Ramos (cell line): Measurements from ENCODE around the gene MT1X.
"Not testable (repeated sequence)": the region's sequence is repeated elsewhere in the genome, so short reads cannot be mapped to it uniquely, and the experiment has no call there.

Source experiments
- in situ Hi-C: fragments of 300-500 bp; cut with MboI; formaldehyde crosslinking; loops from one replicate; pipeline ENCODE4 v1.14.3; 2022; ENCODE audit warnings: low sequenced_read_pairs; ENCODE audit not compliant: unreplicated experiment

Gene MT1X

DNA sequence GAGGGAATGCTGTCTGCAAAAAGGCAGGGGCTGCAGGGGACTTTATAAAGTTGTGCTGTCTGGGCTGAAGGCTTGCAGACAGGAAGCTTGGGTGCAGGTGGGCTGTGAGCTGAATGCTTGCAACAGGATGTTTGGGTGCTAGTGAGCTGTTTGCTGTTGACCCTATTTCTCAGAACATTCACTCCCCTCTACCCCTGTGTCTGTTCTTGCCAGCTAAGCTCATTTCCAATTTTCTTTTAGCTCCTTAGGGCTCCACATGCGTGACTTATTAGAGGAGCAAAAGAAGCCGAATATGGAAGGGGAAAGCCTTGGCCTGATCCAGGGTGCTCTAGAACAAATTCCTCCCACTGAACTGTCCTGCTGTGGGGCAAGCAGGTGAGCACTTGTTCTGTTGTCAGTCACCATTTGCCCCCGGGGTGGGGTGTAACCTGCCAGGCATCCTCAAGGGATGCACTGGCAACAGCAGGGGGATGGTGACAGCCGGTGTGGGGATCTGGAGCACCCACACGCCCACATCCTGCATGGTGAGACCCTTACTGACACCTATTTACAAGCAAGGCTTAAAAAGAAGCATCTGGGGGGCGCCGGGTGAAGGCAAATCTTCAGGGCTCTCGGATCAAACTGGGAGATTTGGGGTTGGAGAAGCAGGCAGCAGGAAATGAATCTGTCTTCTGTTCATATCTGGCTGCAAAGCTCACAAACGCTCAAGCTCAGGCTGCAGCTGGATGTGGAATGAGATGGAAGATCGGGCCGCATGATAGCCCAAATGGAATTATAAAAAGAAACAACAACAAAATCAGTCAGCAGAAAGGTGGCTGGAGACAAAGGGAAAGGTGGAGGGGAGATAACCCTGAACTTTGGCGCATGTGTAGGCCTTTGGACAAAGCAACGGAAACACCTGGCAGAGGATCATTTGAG, 26.5 kb downstream of the MT1X start:
- in situ Hi-C loops, result loop anchor here (10.0 kb wide), 2 partner anchors 134 to 764 kb away; no protein-coding TSS in a partner anchor

DNA sequence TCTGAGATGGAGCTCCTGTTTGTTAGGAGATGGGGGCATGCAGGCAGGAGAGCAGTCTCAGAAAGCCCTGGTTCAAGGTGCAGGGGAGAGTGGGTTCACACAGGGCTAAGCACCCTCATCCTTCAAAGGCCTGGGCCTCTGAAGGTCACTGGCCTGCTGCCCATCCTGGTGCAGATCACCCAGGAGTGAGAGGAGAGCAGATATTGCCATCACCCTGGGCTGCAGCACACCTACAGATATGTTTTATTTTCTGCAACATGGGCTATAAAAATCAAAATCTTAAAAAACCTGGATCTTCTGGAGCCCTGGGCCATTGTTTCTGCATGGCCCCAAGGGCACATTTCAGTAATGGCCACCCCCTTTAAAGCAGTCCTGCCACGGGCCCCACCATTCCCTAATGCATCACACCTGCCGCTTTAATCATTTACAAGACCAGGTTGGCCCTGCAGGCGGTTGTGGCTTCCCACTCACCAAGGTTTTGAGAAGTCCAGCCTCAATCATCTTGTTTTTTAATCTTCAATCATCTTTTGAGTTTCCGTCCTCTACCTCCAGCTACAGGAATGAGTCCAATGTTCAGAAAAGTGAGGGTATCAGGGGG, 27.3 kb downstream of the MT1X start:
- in situ Hi-C loops, result loop anchor here (10.0 kb wide), 2 partner anchors 135 to 765 kb away; no protein-coding TSS in a partner anchor

DNA sequence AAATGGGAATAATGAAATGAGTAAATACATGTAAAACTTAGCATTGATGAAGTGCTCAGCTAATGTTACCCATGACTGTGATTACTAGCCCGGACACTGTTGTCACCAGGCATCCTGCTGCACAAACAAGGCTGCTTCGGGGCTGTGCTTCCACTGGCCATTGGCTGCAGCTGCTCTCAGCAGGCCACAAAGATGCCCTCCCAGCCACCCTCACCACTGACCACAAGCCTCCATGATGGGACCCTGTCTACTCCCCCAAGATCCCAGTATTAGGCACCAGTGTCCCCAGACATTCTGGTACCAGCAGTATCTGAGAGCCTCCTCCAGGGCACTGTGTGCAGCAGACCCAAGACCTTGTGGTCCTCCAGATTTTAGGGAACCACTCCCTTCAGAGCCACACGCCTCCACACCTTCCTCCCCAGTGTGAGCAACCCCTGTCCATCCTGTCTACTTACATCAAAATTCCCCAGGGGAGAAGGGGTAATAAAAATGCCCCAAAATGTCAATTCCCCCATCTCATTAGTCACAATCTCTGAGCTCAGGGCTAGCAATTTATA, 28.0 kb downstream of the MT1X start:
- in situ Hi-C loops, result no loop called here

DNA sequence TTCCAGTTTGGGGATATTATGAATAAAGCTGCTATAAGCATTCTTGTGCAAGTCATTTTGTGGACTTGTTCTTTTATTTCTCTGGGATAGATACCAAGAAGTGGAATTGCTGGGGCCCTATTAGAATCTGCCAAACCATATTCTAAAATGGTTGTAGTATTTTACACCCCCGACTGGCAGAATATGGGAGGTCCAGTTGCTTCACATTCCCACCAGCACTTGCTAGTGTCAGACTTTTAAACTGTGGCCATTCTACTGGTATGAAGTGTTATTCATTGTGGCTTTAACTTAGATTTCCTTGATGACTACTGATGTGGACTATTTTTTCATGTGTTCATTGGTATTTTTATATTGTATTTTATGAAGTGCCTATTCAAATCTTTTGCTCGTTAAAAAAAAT, 29.6 kb downstream of the MT1X start:
- in situ Hi-C loops, result no loop called here

DNA sequence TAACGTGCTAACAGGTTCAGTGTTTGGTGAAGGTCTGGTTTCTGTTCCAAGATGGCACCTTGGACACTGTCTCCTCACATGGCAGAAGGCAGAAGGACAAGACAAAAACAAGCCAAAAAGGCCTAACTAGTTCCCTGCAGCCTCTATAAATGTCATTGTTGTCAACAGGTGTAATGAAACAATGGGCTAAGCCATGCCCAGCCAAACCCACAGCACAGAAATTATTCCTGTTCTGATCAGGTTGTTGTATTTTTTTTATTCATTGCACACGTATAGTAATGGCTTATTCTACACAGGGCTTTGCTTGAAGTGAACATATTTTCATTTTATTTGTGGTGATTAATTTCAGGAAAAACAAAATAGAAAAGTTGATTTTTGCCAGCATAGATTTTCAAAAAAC, 31.5 kb downstream of the MT1X start:
- in situ Hi-C loops, result no loop called here

DNA sequence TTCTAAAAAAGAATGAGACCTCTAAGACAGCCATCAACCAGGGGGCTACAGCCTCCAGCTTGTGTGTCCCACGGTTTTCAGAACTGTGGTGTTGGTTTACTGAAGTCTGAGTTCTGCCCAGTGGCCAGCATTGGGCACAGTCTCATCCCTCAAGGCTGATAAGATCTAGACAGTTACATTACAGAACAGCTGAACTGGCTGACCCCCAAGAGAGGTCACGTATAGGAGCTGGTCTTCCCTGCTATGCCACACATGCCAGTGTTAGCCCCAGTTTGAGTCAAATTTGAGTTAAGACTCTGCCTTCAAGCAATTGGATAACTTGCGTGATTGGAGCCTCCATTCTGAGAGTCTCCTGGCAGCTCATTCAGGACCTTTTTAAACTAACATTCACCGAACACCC, 32.9 kb downstream of the MT1X start:
- in situ Hi-C loops, result no loop called here

DNA sequence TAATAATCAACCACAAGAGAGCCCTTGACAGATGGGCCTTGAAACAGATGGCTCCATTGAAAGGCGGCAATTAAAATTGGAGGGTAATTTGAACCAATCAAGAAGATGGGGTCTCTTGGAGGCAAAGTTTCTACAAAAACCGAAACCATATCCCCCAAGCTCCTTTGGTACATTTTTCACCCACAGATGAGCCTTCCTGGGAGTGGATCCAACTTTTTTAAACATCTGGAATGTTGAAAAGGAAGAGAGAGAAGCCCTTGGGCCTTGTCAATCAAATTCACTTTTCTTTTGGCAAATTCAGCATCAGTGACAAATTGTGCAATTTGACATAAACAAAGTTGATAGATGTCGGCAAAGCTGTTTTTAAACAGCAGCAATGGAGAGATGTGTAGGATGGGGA, 34.5 kb downstream of the MT1X start:
- in situ Hi-C loops, result no loop called here

DNA sequence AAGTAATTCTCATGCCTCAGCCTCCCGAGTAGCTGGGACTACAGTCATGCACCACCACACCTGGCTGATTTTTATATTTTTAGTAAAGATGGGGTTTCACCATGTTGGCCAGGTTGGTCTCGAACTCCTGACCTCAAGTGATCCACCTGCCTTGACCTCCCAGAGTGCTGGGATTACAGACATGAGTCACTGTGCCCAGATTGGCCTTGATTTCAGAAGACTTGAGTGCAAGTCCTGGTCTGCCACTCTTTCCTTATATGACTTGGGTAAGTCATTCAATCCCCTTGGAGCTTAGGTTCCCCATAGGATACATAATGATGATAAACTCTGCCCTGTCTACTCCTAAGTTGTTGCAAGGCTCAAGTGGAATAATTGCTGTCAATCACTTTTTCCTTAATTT, 35.3 kb downstream of the MT1X start:
- in situ Hi-C loops, result not testable (repeated sequence)

DNA sequence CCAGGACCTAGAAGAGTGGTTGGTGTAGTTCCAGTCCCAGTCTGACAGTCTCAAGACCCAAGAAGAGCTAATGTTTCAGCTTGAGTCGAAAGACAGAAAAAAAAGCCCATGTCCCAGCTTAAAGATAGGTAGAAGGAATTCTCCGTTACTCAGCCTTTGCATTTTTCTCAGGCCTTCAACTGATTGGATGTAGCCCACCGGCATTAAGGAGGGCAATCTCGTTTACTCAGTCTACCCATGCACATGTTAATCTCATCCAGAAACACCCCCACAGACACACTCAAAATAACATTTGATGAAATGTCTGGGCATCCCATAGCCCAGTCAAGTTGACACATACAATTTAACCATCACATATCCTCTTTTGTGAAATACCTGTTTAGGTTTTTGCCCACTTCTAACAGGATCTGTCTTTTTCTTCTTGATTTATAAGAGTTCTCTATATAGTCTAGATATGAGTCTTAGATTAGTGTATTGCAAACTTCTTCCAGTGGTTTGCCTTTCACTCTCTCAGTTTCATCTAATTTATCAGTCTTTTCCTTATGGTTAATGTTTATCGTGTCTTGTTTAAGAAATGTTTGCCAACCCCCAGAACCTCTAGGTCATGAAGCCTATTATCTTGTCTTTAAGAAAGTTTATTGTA, 40.1 kb downstream of the MT1X start:
- in situ Hi-C loops, result no loop called here

DNA sequence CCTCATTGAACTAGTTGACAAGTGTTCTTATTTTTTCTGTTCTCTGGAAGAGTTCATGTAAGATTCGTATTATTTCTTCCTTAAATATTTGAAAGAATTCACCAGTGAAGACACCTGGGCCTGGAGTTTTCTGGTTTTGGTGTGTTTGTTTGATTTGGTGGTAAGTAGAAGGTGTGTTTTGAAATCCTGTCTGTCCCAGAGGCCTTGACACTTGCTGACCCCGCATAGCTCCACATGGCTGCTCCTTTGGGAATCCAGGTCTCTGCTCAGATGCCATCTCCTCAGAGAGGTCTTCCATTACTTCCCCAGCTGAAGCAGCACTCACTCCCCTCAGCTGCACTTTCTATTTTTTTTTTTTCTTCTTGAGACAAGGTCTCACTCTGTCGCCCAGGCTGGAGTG, 41.9 kb downstream of the MT1X start:
- in situ Hi-C loops, result no loop called here

DNA sequence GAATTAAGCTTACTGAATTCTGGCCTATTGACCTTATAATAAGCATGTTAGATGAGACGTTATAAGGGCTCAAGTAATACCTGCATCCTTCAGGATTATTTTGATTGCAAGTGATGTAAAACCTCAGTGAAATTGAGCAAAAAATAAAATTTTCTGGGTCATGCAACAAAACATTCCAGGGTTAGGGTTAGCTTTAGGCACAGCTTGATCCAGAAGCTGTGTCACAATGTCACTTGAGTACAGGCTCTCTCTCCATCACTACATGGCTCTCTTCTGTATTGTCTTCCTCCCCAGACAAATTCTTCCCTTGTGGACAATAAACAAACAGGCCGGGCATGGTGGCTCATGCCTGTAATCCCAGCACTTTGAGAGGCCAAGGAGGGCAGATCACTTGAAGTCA, 44.0 kb downstream of the MT1X start:
- in situ Hi-C loops, result no loop called here

DNA sequence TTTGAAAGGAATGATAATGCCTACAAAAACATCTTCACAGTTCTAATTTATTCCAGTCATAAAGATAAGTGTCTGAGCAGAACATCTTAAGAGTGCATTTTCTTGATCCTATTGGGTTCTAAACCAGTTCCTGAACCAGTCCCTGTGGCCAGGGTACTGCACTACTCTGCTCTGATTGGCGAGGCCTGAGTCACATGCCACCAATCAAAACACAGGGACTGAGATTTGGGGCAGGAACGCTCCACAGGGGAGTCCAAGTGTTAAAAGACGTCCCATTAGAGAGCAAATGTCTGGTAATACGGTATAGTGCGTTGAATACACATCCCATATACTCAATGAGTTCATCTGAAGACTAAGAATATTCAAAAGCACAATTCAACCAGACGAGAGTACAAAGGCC, 44.7 kb downstream of the MT1X start:
- in situ Hi-C loops, result no loop called here

DNA sequence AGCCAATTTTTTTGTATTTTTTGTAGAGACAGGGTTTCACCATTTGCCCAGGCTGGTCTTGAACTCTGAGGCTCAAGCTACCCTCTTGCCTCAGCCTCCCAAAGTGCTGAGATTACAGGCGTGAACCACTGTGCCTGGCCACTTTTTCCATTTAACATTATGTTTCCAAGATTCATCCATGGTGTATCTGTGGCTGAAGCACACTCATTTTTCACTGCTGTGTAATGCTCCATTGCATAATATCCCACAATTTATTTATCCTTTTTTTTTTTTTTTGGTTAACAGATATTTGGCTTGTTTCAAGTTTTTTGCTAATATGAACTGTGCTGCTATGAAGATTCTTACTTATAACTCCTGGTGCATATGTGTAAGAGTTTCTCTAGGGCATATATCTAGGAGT, 45.8 kb downstream of the MT1X start:
- in situ Hi-C loops, result no loop called here

DNA sequence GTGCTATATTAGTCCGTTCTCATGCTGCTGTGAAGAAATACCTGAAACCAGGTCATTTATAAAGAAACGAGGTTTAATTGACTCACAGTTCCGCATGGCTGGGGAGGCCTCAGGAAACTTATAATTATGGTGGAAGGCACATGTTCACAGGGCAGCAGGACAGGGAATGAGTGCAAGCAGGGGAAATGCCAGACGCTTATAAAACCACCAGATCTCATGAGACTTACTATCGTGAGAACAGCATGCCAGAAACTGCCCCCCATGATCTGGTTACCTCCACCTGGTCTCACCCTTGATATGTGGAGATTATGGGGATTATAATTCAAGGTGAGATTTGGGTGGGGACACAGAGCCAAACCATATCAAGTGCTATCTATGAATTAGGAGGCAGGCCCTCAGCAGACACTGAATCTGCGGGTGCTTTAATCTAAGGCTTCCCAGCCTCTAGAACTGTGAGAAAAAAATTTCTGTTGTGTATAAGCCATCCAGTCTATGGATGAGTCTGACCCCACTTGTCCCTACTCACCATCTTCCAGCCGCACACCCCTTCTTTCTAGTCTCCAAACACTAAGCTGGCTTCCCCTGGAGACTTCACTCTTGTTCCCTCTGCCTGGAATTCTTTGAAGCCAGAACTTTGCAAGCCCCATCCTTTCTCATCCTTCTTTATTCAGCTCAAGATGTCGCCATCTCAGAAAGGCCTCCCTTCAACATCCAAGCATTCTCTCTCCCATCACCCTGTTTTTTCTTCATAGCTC, 46.9 kb downstream of the MT1X start:
- in situ Hi-C loops, result no loop called here

DNA sequence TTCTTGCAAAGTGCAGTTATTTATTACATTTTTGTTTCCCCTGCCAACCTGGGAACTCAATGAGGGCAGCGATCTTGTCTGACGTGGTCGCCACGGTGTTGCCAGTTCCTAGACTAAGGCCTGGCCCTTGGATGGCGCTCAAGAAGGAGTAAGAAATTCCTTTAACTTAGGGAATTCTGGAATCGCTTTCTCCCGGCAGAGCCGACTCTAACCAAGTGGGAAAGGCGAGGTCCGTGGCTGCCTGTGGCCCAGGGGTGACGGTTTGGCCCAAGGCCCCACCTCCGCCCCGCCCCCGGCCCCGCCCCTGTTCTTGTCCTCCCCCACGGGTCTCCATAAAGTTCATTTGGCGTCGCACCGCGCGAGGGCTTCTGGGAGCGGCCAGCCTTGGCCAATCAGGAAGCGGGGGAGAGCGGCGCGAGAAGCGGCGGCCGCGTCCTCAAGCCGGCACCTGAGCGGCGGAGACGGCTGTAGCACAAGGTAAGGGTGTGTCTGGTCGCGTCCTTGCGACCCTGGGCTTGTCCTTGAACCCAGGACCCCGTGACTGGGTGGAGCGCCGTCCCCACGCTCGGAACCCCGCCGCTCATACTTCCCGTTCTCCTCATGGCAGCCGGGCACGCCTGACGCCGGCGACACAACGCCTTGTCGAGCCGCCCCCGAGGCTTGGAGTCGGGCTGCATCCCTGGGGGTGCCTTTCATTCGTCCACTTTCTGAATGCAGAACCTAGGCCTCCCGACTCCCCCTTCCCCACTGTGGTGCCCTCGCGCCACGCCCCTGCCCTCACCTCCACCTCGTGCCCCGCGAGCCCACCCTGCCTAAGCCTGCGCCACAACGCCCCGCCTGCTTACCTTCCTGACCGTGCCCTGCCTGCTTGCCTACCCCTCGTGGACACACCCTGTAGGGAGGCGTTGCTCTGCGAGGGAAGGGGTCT, 47.7 kb downstream of the MT1X start, which contains the start of gene NUP93:
TSS of gene NUP93 (plus strand) at position 395 of the 928 bp plus-strand sequence. CDS start 18,119 bp downstream, outside the sequence.
- in situ Hi-C loops, result no loop called here

DNA sequence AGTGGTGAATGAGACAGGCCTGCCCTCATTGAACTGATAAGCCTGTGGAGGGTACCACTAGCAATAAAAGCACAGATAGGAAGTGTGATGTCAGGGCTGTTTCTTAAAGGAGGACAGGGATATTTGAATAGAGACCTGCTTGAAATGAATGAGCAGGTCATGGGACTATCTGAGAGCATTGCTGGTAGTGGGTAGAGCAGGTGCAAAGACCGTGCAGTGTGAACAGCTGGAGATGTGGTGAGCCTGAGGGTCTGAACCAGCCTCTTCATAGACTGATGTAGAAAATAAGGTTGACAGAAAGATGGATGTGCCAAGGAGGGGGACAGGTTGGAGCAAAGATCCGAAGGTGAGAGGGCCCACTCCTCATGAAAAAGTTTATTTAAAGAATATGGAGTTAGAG, 50.1 kb downstream of the MT1X start:
- in situ Hi-C loops, result no loop called here

DNA sequence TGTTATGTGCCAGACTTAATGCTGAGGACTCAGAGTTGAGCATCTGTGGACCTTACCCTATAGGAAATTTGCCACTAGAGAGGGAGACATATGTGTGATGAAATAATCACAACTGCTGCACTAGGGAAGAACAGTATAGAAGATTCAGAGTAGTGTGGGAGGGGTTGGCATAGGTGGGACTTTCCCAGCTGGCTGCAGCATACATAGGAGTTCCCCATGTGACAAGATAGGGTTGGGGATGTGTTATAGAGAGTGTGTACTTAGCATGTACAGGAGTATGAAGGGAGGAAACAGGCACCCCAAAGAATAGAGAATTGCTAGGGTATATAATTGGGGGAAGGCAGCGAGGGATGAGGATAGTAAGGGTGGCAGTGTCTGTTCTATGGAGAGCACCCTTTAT, 50.6 kb downstream of the MT1X start:
- in situ Hi-C loops, result no loop called here
